GM12875 (cell line): ENCODE data around the gene SLC14A1.

Experiments used
- H3K4me3 ChIP-seq: one replicate; pipeline ENCODE4 v1.5.1; 2011; ENCODE audit warnings: low read depth, low read length, control low read depth
- TF ChIP-seq, protein P1 (sequence below): IDR thresholded peaks from 2 replicates; pipeline ENCODE4 v1.5.1; 2011; ENCODE audit warnings: low read depth, mild to moderate bottlenecking, control low read depth, inconsistent platforms, low read length, moderate library complexity, borderline replicate concordance; ENCODE audit not compliant: insufficient read depth

Gene SLC14A1

DNA sequence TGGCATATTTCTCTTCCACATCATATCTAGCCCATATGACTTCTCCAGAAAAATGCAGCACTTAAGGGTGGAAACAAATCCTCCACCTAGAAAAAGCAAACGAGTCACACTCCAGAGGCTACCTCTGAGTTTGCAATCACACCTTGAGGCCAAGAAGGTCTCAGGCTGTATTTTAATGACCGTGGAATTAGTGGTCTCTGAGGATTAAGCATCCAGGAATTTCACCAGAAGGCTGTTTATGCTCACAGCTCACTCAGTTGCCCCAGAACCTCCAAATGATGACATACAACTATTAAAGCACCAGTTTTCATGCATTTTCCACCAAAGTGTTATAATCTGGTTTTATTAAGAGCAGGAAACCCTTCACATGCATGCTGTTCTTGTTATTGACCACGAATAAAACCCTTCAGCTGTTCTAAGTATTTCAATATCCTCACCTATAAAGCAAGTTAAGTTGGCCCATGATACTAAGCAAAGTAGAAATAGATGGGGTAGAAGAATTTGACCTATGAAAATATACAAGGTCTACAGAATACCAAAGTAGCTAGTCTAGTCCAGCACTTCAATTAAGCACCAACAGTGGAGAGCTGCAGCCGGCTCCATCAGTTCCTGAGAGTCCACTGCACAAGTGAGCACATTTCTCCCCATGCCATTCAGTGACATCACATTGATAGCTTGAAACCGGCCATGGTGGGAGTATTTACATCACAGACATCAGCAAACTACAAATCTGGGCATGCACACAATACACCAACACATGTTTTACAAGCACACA lies 39.5 kb upstream of the SLC14A1 start:
- TF ChIP-seq, protein P1, sequence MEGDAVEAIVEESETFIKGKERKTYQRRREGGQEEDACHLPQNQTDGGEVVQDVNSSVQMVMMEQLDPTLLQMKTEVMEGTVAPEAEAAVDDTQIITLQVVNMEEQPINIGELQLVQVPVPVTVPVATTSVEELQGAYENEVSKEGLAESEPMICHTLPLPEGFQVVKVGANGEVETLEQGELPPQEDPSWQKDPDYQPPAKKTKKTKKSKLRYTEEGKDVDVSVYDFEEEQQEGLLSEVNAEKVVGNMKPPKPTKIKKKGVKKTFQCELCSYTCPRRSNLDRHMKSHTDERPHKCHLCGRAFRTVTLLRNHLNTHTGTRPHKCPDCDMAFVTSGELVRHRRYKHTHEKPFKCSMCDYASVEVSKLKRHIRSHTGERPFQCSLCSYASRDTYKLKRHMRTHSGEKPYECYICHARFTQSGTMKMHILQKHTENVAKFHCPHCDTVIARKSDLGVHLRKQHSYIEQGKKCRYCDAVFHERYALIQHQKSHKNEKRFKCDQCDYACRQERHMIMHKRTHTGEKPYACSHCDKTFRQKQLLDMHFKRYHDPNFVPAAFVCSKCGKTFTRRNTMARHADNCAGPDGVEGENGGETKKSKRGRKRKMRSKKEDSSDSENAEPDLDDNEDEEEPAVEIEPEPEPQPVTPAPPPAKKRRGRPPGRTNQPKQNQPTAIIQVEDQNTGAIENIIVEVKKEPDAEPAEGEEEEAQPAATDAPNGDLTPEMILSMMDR: no peak

DNA sequence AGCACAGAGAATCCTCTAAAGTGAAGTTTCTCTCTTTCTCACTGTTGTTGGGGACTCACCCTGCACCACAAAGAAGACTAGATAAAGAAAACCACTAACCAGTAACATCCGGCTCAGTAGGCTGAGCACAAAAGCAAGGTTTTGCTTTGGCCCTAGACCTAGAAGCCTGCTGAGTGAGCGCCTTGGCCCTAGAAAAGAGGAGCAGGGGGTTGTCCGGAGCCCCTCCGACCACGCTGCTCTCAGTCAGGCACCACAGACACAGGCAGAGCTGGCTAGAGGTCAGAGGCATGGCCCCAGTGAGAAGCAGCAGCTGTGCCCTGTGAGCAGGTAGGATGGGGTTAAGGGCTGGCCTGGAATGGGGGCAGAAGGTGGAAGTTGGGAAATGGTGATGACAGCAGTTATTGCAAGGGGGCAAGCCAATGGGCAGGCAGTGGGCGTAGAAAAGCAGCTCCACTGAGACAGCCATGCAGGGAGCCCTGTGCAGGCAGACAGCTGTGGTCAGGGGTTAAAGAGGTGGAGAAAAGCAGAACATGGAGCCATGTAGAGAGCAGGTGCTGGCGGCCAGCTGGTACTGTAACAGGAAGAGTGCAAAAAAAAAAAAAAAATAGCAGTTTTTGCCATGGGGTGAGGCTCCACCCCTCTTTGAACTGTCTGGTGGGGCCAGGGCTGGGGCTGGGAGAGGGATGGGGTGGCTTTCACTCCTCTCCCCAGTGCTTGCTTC lies 36.9 kb upstream of the SLC14A1 start:
- TF ChIP-seq, protein P1: no peak
- peak overlapping the region; percentile 49 for H3K4me3 ChIP-seq

More for the DNA sequence above, 39.5 kb upstream of the SLC14A1 start:
- H3K4me3 ChIP-seq: no peak overlapping the region

DNA sequence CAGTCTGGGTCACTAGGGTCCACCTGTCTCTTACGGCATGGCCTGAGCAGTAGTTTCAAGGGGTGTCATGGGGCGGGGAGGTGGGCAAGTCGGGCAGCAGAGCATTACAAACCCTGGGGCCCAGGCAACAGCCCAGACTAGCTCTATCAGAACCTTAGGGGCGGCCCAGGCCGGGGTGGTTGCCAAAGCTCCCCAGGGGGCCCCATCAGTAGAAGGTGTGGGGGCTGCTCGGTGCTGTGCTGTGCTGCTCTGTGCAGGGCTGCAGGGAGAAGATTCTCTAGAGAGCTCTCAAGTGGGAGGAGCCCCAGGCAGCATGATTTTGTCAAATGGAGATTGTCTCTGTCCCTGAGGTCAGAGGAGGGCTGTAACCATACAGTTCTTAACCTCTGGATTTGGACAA lies 36.4 kb upstream of the SLC14A1 start:
- TF ChIP-seq, protein P1: no peak
- H3K4me3 ChIP-seq: peak overlapping the region; percentile 17

DNA sequence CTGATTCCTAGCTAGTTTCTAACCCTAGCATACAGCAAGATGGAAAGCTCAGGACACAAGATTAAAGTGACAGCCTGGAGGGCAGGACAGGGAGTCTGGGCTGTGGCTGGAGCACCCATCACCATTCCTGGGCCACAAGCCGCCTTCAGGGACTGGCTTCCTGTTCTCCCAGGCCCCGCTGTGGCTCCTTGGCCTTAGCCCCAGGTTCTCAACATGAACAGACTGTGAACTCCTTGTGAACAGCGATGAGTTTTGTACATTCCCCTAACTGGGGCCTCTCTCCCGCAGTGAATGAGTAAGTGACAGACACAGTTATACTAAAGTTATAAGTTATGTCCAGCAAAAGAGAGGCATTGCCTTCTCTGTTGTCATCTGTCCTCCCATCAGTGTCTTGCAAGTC lies 35.9 kb upstream of the SLC14A1 start:
- TF ChIP-seq, protein P1: no peak
- no peak overlapping the region for H3K4me3 ChIP-seq

DNA sequence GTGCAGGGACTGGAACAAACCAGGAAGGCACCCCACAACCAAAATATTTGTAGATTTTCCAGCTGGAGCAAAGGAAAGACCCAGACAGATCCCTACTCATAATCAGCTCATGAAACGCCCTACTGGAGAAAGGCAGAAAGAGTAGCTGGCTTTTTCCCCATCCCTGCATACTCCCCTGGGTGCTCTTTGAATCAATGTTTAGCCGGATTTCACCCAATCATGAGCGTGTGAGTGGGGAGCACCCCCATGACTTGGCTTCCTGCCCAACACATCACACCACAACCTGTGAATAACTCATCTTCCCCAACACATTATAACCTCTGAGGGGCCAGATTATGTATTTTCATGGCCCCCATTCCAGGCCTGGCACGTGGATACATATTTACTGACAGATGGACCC lies 35.1 kb upstream of the SLC14A1 start:
- no peak overlapping the region for H3K4me3 ChIP-seq
- TF ChIP-seq, protein P1: no peak

DNA sequence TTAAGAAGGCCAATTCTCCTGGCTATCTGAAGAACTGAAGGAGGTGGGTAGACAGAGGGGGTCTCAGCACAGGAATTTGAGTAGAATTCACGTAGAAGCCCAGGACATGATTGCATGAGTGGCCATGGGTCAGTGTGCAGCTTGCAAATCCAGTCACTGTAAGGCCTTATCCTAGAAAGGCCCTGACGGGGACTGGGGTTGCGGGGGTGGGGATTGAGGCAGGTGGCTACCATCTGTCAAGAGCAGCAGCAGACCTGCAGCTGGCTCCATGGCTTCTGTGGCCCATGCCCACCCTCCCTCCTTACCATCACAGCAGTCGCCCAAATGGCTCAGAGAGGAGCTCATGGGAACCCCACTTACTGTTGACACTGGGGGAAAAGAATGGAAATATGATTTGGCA lies 34.6 kb upstream of the SLC14A1 start:
- no peak overlapping the region for H3K4me3 ChIP-seq
- TF ChIP-seq, protein P1: no peak
